DND-41 (cell line): ENCODE measurements around the gene C1orf216.

Experiments
- CTCF ChIP-seq: IDR thresholded peaks from 2 replicates; pipeline ENCODE4 v1.5.1; 2012; ENCODE audit warnings: borderline replicate concordance, low read length, moderate library complexity, mild to moderate bottlenecking; ENCODE audit not compliant: poor library complexity, severe bottlenecking; ENCODE audit errors: extremely low read depth
- EZH2 ChIP-seq: IDR thresholded peaks from 3 replicates; pipeline ENCODE4 v1.6.1; 2012; ENCODE audit warnings: borderline replicate concordance, low read depth, mild to moderate bottlenecking, moderate library complexity, low read length, inconsistent platforms; ENCODE audit not compliant: severe bottlenecking

- TF ChIP-seq CTCF (no peak), EZH2 (no peak)
These were observed 6.9 kb upstream of the C1orf216 start for GRCh38 chr1:35725596-35725995.
